Measurements from ENCODE around the gene ADAMTSL3.
"Not testable (repeated sequence)": the region's sequence is repeated elsewhere in the genome, so short reads cannot be mapped to it uniquely, and the experiment has no call there.

- not testable (repeated sequence) for TF ChIP-seq REST (IDR thresholded peaks at IDR 0.05; ENCODE audit: low read depth, low read length); ZBTB33 (IDR thresholded peaks at IDR 0.05; ENCODE audit: borderline replicate concordance, low read depth); CTCF (IDR thresholded peaks at IDR 0.05); YY1 (IDR thresholded peaks at IDR 0.05; ENCODE audit: low read depth); FOXM1 (IDR thresholded peaks at IDR 0.05; ENCODE audit: low read depth); MAX (IDR thresholded peaks at IDR 0.05; ENCODE audit: low read depth)
Observed at GRCh38 chr15:84049480-84049879, 395.6 kb downstream of the ADAMTSL3 start.

Measured in SK-N-SH (cell line).